ENCODE data around the gene SLC2A1.

Gene SLC2A1

DNA sequence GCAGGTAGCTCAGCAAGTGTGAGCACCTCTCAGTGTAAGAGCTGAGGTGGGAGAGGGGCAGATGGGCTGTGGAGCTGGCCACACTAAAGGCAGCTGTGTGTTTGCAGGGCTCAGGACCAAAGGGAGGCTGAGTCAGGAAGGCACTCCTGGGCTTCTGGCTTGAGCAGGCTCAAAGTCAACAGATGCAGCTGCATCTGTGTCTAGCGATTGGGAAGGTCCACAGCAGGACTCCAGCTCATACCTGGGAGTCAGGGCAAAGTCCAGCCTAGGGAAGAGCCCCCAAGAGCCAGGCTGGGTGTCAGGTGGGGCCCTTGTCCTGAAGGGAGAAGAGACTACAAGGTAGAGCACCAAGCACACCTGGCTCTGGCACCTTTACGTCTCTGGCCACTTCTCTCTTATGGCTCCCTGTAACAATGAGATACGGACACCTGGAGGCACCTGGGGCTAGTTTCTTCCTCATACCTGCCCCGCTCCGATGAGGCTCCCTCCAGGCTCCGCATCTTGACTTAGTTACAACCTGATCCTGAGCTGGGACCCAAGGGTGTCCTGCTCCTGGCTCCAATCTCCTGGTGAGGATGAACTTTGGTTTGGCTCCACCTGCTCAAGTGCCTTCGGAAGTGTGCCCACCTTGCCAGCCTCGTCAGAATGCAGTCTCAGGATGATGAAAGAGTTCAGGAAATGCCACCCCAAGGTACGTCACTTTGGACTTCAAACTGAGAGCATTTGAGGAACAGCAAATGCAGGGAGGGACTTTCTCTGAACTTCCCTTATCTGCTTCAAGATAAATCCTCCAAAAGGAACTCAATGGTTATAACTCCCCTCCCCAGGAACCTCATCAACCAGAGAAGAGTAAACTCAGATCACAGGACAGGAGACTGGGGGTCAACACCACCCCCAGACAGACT is 21.5 kb upstream of the SLC2A1 start:
- DNase-seq = no peak

DNA sequence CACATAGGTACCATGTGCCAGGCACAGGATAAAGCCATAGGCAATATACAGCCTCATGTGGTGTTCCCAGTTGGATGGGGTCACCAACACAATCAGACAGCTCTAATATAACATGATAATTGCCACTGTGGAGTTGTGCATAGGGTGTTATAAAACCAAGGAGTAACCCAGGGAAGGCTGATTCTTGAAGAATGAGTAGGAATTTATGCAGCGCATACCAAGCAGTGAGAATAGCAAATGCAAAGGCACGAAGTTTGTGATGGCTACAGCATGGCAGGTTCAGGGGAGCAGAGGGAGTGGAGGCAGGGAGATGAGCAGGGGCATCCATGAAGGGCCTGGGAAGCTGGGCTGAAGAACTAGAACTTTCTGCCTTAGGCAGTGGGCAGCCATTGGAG is 20.4 kb upstream of the SLC2A1 start:
- DNase-seq = no peak

- no peak for DNase-seq
Observed at GRCh38 chr1:42978317-42979035, 19.8 kb upstream of the SLC2A1 start.

DNA sequence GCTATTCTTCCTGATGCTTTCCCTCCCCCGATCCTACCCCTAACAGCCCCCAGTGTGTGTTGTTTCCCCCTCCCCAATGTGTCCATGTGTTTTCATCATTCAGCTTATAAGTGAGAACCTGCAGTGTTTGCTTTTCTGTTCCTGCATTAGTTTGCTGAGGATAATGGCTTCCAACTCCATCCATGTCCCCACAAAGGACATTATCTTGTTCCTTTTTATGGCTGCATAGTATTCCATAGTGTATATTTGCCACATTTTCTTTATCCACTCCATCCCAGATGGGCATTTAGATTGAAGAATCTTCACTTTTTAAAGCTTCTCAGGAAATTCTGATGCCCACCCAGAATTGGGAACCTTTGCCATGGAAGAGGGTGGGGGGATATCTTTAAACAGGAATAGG is 19.0 kb upstream of the SLC2A1 start:
- no peak for DNase-seq

- DNase-seq = no peak
Observed at GRCh38 chr1:42975561-42976225, 17.0 kb upstream of the SLC2A1 start.

- no peak for DNase-seq
Observed at GRCh38 chr1:42974767-42975437, 16.2 kb upstream of the SLC2A1 start.

- DNase-seq = no peak
Observed at GRCh38 chr1:42973799-42974198, 15.1 kb upstream of the SLC2A1 start.

DNA sequence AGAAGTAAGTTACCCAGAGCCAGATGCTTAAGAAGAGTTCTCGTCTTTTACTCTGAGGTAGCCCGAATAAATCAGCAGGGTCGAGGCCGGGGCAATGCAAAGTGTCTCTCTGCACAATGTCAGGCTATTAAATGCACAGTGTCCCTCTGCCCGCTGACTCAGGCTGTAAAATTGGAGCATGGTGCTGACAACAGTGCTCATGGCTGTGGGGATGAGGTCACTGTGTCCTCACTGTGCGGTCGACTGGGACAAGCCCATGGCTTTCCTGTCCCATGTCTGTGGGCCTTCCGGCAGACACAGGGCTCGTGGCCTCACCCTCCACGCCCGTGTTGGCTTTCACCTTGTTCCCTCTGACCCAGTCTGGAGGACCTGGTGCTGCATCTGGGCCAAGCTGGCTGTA is 14.6 kb upstream of the SLC2A1 start:
- no peak for DNase-seq

DNA sequence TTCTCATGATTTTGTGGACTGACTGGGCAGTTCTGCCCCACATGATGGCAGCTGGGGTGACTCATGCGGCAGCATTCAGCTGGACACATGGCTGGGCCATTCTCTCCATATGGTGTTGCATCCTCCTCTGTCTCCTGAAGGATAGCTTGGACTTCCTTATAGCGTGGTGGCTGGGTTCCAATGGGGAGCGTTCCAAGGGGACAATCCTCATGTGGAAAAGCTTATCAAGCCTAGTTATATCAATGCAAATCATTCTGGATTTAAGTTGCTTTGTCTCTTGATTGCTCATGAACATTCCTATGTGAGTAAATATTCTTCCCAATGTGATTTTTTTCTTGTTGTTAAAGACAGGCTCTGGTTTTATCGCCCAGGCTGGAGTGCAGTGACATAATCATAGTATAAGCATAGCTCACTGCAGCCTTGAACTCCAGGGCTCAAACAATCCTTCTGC is 13.2 kb upstream of the SLC2A1 start:
- no peak for DNase-seq

DNA sequence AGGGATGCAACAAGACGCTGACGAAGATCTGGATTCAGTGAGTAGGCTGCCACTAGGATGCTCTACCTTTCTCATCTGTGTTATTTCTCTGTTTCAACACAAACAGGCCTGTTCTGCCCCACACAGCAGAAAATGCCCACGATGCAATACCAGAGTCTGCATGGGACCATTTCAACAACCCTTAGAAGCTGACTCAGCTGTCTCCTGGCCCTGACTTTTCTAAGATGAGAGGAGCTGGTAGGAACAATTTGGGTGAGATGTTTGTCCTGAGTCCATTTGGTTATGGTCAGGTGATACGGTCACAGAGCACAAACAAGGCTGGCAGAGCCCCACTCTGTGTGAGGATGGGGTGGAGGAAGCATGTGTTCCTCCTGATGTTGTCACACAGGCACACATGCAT is 11.5 kb upstream of the SLC2A1 start:
- no peak for DNase-seq

DNA sequence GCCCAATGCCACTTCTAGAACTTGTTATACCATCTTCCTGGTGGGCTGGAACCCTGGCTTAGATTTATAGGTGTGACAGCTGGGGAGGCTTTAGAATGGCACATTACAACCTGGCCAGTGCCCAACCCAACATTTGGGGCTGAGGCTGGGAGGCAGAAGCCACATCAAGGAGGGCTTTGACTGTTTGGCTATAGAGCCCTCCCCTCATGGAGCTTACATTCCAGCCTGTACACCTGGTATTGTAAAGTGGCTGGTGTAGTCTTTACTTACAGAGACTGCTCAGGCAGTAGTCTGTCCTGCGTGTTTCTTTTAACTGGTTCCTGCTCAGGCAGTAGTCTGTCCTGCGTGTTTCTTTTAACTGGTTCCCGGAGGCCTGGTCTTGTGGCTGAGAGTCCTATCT is 10.0 kb upstream of the SLC2A1 start:
- no peak for DNase-seq

DNA sequence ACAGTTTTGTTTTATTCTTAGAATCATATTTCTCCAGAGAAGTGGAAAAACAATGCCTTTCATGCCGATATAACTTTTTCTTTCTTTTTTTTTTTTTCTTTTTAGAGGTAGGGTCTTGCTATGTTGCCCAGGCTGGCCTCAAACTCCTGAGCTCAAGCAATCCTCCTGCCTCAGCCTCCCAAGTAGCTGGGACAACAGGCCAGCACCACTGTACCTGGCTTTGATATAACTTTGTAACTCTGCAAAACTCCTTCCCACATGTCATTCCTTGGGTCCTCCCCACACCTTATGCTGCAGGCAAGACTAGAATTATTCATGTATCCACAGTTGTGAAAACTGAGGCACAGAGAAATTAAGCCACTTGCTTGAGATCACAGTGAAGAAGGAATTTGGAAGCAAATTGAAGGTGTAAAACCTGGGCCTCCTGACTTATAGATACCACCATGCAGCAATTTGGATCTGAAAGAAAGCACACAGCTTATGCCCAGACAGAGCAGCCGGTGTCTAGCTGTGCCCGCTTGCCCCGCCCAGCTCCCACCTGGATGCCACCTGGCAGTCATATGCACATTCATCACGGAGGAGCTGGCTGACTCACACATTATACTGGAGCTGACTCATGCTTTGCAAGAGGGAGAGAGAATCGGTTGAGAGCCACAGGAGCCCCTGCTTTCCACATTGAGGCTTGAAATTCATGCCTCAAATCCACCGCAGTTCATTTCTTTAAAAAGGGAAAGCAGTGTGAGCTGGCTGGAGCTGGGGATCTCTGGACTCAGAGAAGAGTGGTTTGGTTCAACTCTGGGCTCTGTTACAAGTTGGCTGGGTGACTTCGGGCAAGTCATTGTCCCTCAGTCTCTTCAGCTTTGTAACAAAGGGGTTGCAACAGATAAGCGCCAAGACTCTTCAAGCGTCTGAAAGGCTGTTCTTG is 8.3 kb upstream of the SLC2A1 start:
- DNase-seq = peak; percentile 97

DNA sequence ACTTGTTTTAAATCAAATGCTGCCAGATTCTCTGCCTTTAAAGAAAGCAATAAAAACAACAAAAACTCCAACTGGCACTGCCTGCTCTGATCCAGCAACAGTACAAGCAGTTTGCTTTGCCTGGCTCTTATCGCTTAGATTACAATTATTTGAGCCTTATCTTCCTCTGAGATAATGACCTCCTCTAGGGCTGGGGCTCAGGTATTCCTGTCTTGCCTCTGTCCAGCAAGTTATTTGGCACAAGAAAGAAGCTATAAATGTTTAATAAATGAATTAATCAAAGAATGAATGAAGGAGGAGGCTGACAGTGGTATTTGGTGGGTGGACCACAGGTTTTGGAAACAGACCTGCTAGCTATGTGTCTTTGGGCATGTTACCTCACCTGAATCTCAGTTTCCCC is 6.7 kb upstream of the SLC2A1 start:
- no peak for DNase-seq

GRCh38 chr1:42964044-42964812 is 5.6 kb upstream of the SLC2A1 start:
- DNase-seq = no peak

- no peak for DNase-seq
Observed at GRCh38 chr1:42963378-42964043, 4.8 kb upstream of the SLC2A1 start.

GRCh38 chr1:42962641-42963377 is 4.1 kb upstream of the SLC2A1 start:
- DNase-seq = peak; percentile 60

GRCh38 chr1:42961312-42962091 is 2.8 kb upstream of the SLC2A1 start:
- DNase-seq = no peak

GRCh38 chr1:42960566-42961311 is 2.1 kb upstream of the SLC2A1 start:
- DNase-seq = no peak

- DNase-seq = no peak
Observed at GRCh38 chr1:42960122-42960390, 1.4 kb upstream of the SLC2A1 start.

Measured in NCI-H2171 treated with DMSO at 0.1 percent for 48 hours (cell line).